H1 (cell line): ENCODE measurements around the gene EVA1C. TPM values are rescaled to one million over a fixed set of nuclear protein-coding genes. Genes with fewer than 3 reads are reported as not detected.

Source experiments
- ASH2L ChIP-seq: fragments of 200-600, 300-600 bp; sonication (generic); IDR thresholded peaks from one replicate; pipeline ENCODE4 v1.7.1; 2017; ENCODE audit warnings: low read length
- ATF2 ChIP-seq: IDR thresholded peaks from 2 replicates; pipeline ENCODE4 v1.6.1; 2012; ENCODE audit warnings: low read length, inconsistent platforms
- EZH2 ChIP-seq: fragments of 200-600 bp; sonication (generic); IDR thresholded peaks from 2 replicates; pipeline ENCODE4 v1.7.1; 2012; ENCODE audit warnings: low read depth, mild to moderate bottlenecking, moderate library complexity, low read length, inconsistent platforms; ENCODE audit not compliant: severe bottlenecking
- PHF8 ChIP-seq: fragments of 200-600 bp; sonication (generic); conservative IDR thresholded peaks from 2 replicates; pipeline ENCODE4 v1.7.1; 2012; ENCODE audit warnings: low read depth, mild to moderate bottlenecking, inconsistent platforms, low read length, moderate library complexity
- TAF7 ChIP-seq: optimal IDR thresholded peaks from 2 replicates; pipeline ENCODE3; 2011; ENCODE audit warnings: low read depth, mild to moderate bottlenecking, inconsistent platforms, low read length, moderate library complexity, borderline replicate concordance
- polyA plus RNA-seq, 7 experiments: library from polyadenylated mRNA; depleted of rRNA in 3 of 7; stranded (reverse) in 5 of 7; unstranded in 2 of 7; fragments of >200 nt in 5 of 7; fragments of 200-250 nt in 2 of 7; gene quantifications; 1 replicate in 5 of 7; 2 replicates in 1 of 7; 4 replicates in 1 of 7; pipeline versions ENCODE4 v1.2.1 to v1.2.3, GENCODE V29; 2011 to 2013; ENCODE audit warnings: missing spikeins in 2 of 7, mixed read lengths in 2 of 7
- total RNA-seq: library from RNA; stranded (reverse); fragmentation: NEBNext Ultra II Directional; extraction: Animal tissue kit (Norgen Biotek cat#: 25700); gene quantifications from 2 replicates; pipeline ENCODE4 v1.2.1, GENCODE V29; 2021

The EVA1C gene
- total and polyA plus RNA-seq, 2 of the 8 experiments (the other 6 are each of a cell fraction or from before 2014, with no cell fraction given): 2.6 to 3.6 TPM

DNA sequence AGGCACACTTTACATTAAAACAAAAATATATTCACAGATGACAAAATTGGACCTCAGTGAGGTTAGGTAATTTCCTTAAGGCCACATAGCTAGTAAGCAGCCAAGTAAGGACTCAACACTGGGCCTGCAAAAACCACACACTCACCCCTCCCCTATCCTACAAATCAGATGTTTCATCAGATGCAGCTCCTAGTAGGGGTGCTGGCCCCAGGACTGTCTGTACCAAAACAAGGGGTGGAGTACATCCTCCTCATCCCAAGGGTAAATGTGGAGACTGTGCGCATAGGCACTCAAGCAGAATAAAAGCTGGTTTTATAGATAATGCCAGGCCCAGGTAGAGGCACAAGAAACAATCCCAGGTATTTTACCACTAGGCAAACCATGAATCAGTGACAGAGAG is 45.3 kb upstream of the EVA1C start (continued):
- no peak for TF ChIP-seq ASH2L
- no peak for TF ChIP-seq EZH2
- no peak for TF ChIP-seq PHF8
- no peak for TF ChIP-seq TAF7
- no peak for TF ChIP-seq ATF2
